ENCODE results near the gene MRAS.

DNA sequence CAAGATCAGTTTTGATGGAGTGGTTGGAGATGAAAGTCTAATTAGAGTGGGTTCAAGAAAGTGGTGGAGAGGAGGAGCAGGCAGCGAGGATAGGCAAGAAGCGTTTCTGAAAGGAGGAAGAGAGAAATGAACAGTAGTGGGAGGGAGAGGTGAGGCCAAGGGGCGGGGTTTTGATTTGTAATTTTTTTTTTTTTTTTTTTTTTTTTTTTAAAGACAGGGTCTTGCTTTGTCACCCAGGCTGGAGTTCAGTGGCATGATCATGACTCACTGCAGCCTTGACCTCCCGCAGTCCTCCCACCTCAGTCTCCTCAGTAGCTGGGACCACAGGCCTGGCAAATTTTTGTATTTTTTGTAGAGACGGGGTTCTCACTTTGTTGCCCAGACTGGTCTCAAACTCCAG, 36.6 kb downstream of the MRAS start:
- TF ChIP-seq, protein P1, sequence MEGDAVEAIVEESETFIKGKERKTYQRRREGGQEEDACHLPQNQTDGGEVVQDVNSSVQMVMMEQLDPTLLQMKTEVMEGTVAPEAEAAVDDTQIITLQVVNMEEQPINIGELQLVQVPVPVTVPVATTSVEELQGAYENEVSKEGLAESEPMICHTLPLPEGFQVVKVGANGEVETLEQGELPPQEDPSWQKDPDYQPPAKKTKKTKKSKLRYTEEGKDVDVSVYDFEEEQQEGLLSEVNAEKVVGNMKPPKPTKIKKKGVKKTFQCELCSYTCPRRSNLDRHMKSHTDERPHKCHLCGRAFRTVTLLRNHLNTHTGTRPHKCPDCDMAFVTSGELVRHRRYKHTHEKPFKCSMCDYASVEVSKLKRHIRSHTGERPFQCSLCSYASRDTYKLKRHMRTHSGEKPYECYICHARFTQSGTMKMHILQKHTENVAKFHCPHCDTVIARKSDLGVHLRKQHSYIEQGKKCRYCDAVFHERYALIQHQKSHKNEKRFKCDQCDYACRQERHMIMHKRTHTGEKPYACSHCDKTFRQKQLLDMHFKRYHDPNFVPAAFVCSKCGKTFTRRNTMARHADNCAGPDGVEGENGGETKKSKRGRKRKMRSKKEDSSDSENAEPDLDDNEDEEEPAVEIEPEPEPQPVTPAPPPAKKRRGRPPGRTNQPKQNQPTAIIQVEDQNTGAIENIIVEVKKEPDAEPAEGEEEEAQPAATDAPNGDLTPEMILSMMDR (IDR thresholded peaks at IDR 0.05), result no peak
- TF ChIP-seq POLR2A (IDR thresholded peaks at IDR 0.05) (no peak), EP300 (IDR thresholded peaks at IDR 0.05) (no peak)

All from upper lobe of left lung (tissue), 4 donors.